HL-60/S4 (cell line): ENCODE data around the gene GRM7.

Experiments used
- in situ Hi-C: fragments of 300-500 bp; cut with MboI; formaldehyde crosslinking; loops from 2 replicates; pipeline ENCODE4 v1.14.3; 2022; ENCODE audit warnings: low sequenced_read_pairs

Gene GRM7

DNA sequence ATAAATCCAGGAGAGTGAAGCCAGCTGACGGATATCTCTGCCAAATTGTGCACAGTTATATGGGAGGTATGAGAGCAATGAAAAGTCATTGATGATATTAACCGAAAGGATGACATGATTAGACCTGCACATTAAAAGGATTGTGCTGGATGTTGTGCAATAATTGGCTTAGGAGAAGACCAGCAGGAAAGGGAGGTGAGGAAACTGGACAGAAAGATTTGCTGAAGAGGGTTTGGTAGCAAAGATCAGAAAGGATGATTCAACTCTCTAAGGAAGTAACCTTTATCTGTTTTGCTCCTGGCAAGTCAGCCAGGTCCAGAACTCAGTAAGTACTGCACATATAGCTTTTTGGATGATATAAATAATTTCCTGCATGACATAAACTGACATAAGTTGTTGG lies 704.7 kb downstream of the GRM7 start:
- in situ Hi-C loops, result no loop called here

DNA sequence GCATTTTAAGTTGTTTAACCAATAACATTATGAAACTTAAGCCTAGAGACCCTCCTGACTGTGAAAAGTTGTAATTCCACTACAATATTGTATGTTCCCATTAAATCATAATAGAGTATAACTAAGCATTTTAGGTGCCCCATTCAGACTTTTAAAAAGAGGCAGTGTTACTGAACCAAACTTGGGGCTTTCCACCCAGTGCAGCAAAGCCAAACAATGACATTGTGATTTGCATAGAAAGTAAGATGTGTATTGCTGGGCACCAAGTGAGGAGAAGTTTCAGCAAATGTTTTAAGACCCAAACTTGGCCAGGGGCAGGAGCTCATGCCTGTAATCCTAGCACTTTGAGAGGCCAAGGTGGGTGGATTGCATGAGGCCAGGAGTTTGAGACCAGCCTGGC lies 706.2 kb downstream of the GRM7 start:
- in situ Hi-C loops, result no loop called here

DNA sequence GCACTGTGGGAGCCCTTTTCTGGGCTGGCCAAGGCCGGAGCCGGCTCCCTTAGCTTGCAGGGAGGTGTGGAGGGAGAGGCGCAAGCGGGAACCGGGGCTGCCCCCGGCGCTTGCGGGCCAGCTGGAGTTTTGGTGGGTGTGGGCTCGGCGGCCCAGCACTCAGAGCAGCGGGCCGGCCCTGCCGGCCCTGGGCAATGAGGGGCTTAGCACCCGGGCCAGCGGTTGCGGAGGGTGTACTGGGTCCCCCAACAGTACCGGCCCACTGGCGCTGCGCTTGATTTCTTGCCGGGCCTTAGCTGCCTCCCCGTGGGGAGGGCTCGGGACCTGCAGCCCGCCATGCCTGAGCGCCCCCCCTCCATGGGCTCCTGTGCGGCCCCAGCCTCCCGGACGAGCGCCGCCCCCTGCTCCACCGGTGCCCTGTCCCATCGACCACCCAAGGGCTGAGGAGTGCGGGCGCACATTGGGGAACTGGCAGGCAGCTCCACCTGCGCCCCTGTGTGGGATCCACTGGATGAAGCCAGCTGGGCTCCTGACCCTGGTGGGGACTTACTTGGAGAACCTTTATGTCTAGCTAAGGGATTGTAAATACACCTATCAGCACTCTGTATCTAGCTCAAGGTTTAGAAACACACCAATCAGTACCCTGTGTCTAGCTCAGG lies 707.7 kb downstream of the GRM7 start:
- in situ Hi-C loops, result no loop called here

DNA sequence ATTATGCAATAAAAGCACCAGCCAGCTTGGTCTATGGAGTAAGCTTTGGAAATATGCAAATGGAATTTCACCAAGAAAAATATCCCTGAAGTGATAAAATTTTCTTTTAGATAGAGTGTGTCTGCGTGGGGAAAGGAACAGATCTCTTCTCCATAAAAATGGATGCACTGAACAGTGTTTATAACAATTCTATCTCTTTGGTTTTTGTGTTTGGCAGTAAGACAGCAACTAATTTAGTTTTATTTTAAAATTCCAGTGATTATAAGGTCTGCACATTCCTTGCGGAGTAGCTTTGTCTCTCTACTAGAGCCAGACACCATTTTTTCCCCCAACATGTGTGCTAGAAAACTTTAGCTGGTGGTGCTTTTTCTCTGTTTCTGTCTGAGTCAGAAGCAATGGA lies 712.4 kb downstream of the GRM7 start:
- in situ Hi-C loops, result no loop called here

DNA sequence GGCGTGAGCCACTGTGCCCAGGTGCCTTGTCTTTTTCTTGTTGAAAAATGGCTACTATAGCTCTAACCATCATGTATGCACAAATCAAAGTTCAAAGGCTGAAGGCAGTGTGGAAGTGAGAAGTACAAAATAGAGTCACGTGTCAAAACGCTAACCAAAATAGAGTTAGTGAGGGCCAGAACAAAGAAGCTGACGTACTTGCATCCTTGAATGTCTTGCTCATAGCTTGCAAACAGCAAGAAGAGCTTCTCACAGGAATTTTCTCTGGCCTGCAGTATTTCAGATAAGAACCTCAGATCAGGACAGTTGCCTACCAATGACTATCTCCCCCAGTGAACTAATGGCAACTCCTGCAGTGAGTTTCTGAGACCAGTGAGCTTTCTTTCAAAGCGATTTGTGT lies 713.5 kb downstream of the GRM7 start:
- in situ Hi-C loops, result no loop called here

DNA sequence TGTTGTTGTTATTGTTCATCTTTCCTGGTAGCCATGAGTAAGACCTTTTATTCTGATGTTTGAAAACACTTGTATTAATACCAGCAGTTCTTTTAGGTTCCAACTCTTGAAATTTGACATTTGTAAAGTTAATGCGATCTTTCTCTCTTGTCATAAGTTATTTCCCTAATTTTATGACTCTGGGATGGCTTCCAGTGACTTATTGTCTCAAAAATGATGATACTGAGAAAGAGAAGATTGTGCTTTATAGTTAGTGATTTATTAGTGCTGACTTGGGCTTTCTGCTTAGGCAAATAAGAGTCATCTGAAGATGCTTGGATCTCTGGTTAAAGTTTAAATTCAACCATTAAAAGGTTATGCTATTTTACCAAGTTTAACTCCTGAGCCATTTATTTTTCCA lies 715.2 kb downstream of the GRM7 start:
- in situ Hi-C loops, result no loop called here

DNA sequence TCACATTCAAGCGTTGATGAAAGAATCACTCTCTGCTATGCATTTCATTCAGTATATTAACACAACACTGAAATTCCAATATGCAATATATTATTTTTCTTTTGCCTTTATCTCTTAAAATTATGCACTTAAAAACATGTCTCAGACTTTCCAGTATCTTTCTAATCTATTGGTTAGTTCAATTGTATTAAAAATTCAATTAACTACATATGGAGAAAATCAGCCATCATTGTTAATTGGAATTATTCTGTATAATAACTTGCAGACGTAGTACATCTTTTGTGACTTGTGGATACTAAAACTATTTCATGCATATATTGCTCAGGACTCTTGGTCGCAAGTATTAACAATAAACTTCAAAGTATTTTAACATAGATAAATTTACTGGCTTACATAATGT lies 715.6 kb downstream of the GRM7 start:
- in situ Hi-C loops, result no loop called here

DNA sequence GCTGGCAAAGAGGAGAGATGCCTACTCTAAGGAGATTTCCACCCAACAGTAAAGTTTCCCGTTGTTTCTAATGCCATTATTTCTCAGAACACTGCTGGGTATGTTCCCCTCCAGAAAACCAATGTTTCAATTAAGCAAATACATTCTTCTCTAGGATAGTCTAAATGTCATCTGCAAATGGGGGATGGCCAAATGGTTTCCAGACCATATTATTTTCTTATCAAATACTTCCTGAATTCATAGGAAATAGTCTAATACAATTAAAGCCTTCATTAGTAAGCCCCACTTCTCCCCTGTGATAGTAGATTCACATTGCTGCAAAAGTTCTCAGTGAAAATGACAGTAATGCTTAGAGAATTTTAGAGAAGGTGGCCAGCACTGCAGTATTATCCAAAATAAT lies 716.6 kb downstream of the GRM7 start:
- in situ Hi-C loops, result no loop called here

DNA sequence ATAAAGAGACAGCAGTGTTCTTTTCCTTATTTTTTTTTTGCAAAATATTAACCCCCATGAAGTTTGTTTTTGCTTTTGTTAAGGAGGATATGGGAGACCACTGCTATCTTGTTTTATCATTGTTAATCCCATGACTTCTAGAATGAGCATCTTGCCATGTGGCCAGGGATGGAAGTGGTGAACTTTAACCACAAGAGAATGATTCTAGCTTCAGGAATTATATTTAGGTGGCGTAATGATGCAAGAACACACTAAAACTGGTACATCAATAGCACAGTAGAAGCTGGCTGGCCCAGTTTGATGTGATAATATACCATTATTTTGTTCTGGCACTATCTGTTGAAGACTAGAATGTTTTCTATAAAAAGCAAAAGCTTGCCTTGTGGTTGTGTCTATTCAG lies 720.9 kb downstream of the GRM7 start:
- in situ Hi-C loops, result no loop called here

DNA sequence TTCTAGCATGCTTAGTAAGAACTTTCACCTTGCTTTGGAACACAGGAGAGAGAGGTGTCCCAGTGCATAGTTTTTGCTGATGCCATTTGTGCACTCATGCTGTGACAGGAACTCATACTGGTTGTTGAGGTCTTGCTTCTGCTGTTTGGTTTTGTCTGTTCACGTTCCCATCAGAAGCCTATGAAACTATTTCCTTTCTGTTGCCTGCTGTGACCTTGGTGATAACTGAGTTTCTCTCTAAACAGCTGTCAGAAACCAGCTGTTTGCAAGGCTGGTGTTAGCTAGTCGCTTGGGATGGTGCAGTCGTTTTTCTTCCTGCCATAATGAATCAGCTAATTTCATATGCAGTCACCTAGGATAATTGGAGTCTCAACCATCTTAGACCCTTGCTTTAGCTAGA lies 724.1 kb downstream of the GRM7 start:
- in situ Hi-C loops, result no loop called here

DNA sequence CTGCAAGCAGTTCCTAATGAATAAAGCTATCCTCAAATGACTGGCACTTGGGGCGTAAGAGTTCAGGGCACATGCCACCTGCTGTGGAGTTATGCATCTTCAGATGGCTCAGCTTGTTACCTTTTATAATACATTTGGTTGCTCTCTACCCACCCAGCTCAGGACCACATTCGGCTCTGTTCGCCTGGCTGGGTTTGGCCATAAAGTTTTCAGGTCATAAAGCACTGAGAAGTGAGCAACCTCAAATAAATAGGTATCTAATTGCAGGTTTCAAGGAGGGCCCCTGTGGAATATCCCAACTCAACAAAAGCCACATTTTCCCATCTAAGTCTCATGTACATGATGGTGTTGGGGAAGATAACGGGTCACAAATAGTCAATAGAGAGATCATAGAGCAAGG lies 727.3 kb downstream of the GRM7 start:
- in situ Hi-C loops, result no loop called here

DNA sequence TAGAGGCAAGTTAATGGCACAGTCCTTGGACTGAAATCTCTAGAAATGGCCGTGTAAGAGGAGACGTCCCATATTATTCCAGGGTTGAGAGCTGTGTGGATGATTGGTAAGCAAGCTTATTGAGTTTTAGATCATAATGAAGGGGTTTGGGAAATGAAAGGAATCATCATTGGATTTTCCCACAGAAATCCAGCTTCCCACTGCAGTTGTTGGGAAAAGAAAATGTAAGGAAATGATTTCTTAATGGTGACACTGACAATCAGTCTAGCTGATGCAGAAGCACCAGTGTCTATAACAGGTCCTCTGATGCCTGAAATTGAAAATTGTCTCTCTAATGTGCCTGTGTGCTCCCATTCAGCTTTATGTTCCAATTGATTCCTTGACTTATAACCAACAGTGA lies 728.6 kb downstream of the GRM7 start:
- in situ Hi-C loops, result no loop called here

DNA sequence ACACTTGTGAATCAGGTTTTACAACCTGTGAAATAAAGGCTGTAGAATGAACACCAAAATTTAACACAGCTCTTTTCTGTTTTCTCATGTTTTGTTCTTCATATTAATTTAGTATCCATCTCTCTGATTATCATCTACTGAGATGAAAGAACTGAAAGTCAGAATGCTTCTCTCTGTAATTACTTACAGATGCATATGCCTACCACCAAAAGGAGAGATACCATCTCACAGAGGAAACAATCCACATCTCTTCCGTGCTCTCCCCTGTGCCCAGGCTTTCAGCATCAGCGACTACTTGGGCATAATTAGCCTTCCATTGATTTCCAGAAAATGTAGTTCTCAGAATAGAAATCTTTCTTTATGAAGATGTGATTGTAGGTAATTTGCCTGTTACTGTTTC lies 741.4 kb downstream of the GRM7 start:
- in situ Hi-C loops, result no loop called here

DNA sequence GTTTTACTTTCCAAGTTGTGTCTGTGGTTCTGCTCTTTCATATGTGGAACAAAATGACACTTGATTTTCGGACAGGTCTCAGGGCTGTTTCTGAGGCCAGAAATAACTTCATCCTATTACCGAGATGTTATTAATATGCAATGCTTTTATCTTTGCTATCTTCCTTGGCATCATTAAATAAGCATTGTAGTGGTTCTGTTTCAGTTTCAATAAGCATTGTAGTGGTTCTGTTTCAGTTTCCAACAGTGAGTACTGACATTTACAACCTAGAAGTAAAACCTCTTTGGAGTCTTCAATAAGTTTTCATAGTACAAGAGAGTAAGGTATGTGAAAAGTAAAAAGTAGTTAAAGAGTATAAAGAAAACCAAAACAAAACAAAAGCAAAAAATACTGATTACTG lies 746.2 kb downstream of the GRM7 start:
- in situ Hi-C loops, result no loop called here

DNA sequence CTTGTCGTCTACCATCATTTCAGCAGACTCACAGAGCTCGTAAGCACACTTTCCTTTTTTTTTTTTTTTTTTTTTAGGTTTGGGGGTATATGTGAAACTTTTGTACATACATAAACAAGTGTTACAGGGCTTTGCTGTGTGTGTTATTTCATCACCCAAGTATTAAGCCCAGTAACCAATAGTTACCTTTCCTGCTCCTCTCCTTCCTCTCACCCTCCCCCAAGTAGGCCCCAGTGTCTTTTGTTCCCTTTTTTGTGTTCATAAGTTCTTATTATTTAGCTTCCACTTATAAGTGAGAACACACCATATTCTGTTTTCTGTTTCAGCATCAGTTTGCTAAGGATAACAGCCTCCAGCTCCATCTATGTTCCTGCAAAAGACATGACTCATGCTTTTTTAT lies 746.8 kb downstream of the GRM7 start:
- in situ Hi-C loops, result no loop called here

DNA sequence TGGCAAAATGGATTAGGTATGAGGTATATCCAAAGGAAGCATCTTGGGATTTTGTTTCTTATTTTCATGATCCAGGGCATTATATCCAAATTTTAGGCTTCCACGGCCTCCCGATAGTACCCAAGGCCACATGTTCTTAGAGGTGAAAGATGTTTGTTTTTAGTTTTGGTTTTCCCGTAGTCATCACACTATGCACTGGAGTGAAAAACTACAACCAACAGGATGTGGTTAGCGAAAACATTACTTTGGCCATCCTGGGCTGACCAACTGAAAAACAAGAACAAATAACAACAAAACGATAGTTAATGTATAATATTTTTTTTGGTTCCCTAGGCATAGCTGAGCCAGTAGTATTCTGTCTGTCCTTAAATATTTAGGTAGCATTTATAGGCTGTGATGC lies 749.7 kb downstream of the GRM7 start:
- in situ Hi-C loops, result no loop called here

DNA sequence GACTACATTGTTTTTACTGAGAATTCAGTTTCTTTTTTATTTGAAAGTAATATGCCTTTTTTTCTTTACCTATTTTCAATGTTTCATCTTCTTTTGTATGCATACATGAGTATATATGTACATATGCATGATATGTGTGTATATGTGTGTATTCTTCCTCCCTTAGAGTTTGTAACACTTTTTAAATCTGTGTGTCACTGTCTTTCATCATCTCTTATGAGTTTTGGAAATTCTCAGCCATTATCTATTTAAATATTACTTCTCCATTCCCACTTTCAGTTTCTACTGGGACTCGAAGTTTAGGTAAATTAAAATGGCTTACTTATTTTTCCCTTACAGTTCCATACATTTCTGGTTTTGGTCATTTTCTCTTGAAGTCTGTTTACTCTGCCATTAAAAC lies 754.1 kb downstream of the GRM7 start:
- in situ Hi-C loops, result no loop called here

DNA sequence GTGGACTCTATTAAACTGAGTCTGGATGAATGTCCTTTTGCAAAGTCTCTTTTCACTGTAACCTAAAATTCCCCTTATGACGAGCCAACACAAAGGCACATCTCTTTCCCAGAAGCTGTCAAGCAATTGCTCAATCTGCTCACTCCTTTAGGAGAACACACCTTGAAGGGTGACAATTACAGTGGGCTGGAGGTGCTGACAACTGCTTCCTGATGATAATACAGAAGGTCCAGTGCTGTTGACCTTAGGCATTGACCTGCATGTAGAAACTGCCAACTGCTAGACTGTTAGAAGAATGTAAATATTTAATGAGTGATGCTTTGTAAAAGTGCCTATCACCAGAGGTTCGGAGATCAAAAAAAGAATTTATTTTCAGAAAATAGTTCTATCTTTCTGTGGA lies 757.7 kb downstream of the GRM7 start:
- in situ Hi-C loops, result no loop called here

DNA sequence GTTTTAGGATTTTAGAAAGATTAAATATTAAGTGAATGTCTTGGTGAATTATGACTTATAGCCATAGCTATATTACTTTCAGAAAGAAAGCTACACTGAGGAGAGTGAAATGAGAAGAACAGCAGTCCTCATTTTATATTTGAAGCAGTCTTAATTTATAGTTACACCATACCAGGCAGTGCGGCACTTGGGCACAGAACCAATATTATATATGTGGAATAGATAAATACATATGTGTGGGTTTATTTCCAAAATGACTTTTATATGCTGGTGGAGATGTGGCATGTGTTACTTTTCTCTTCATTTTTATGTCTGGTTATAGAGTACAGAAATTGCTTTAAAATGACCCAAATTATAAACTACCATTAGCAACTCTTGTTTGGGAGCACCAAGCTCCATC lies 759.5 kb downstream of the GRM7 start:
- in situ Hi-C loops, result no loop called here

DNA sequence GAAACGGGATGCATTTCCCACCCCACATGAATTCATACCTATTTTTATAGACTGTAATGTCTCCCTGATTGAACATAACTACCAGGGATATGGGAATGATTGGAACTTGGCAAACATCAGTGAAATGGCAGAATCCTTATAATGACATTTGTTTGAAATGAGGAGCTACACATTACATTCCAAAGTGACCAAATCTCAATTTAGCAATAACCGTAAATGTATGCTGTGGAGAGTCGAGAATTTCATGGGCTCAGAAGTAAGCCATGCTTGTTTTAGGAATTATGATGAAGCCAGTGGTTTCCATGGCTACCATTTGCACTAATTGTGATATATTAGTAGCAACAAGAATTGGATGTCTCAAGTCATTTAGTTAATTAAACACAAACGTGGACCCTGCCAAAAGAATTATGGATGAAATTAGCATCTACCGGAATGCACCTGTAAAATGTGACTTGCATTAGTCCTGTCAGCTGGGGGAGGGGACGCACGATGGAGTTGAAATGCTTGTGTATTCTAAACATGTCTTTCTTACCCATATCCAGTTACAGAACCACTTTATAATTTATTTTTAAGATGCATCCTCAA lies 760.2 kb downstream of the GRM7 start:
- in situ Hi-C loops, result no loop called here

DNA sequence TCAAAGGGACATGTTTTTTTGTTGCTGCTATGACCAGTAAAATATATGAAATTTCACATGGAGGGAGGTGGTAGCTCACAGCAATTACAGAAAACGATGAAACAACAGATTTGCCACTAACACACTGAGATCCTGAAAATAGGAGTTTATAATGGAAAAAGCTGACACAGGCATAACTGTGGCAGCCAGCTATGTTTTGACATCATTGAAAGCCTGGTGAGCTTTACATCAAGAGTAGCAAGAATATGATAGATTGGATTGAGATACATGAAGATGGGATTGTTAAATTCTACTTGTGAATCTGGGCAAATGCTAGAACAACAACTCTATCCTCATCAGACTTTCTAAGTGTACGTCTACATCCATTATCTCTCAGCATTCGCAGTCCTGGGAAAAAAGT lies 760.7 kb downstream of the GRM7 start:
- in situ Hi-C loops, result no loop called here

DNA sequence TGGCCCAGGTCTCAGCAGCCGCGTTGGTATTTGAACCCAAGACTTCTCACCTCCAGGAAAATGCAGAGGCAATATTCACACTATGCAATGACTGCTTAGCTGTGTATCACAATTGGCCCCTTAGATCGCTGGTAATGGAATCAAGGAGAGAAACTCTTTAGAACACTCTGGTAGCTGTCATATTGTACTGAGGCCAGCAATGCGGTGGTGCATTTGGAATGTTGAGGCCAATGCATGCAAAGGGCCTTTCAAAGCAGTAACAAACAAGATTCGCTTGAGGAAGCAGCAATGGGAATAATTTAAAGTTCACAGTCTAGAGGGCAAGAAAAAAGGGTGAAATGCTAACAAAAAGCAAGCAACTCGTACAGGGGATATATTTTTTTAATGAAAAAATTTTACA lies 764.1 kb downstream of the GRM7 start:
- in situ Hi-C loops, result no loop called here

DNA sequence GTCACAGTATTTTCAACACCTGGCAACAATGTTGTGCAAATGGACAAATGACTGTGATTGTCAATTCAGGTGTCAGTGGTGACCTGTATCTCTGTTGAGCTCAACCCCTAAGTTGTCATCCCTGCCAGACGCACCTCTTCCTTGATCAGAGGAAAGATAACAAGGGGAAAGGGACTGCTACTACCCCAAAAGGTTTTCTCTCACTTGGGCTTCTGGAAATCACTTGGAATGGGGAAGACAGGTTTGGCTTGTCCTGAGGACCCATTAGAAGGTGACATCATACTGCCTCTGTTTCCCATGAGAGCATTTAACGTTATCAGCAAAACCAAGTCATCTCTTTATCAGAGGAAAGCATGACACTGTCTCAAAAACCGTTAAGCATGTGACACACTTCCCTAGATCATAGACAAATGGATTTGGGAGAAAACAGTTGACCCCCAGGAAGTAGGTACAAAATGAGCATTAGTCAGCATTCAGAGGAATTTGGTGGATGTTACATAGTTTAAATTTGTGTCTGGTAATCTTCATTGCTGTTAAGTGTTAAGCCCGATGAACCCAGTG lies 769.5 kb downstream of the GRM7 start:
- in situ Hi-C loops, result no loop called here
